GM18861 (cell line): Measurements from ENCODE around the gene CNGA2.

Source experiments
- ATAC-seq: cut with Tn5 transposase; IDR thresholded peaks from one replicate; pipeline ENCODE4 v1.9.1; 2021; ENCODE audit not compliant: unreplicated experiment

CNGA2 gene

DNA sequence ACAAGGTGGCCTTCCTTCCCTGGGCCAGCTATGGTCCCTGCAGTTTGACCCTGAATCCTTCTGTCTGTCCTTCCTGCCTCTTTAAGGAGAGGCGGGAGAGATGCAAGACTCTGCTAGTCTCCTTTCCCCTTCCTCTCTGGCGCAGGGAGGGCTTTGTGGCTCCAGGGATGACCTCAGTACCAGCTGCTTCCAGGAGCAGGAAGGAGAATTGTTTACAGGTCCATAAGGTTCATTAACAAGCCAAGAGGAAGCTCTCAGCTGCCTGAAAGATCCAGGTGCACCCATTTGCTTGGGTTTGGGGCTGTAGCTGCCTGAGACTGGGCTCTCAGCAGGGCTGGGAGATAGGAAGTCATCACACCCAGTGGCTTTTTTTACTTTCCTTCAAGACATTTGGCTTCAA lies 22.8 kb upstream of the CNGA2 start:
- ATAC-seq, result no peak

DNA sequence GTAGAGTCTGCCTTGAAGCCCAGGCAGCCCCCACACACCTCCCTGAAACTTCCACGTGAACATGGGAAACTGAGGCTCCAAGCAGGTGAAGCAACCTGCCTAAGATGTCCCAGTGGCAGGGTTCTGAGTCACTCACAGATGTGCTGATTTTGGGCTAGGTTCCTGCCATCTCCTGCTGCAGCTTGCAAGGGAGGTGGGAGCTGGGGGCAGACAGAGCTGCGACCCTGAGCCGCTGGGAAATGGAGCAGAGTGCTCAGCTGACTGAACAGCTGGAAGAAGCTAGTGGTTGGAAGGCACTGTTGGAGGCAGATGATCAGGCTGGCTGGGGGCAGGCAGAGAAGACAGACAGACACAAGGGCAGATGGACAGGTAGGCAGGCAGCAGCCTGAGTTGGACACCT lies 22.3 kb upstream of the CNGA2 start:
- no peak for ATAC-seq

- no peak for ATAC-seq
Measured at GRCh38 chrX:151713849-151714248, 20.7 kb upstream of the CNGA2 start.

- ATAC-seq, result no peak
Measured at GRCh38 chrX:151714362-151714761, 20.2 kb upstream of the CNGA2 start.

DNA sequence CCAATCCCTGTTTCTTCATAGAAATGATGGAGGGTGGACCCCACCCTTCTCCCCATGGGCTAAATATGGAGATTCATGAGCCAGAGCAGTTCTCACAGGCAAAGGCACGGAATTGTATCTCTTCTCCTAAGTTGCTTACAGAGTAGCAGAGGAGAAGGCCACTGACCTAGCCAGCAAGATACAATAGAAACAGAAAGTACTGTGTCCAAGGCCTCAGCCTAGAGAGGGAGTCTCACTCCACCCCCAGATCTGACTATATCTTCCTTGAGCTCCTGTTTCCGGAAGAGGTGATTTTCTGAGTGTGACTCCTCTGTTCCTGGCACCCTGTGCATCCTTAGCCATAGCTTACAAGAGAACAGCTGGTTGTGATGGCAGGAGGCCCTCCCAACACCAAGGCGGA lies 18.8 kb upstream of the CNGA2 start, which contains the start of gene FATE1:
FATE1 (plus strand) TSS at position 284 of the 400 bp plus-strand sequence; CDS start at position 369, 85 bp downstream.
- ATAC-seq, result no peak

GRCh38 chrX:151722241-151722846 lies 12.2 kb upstream of the CNGA2 start:
- ATAC-seq, result no peak

DNA sequence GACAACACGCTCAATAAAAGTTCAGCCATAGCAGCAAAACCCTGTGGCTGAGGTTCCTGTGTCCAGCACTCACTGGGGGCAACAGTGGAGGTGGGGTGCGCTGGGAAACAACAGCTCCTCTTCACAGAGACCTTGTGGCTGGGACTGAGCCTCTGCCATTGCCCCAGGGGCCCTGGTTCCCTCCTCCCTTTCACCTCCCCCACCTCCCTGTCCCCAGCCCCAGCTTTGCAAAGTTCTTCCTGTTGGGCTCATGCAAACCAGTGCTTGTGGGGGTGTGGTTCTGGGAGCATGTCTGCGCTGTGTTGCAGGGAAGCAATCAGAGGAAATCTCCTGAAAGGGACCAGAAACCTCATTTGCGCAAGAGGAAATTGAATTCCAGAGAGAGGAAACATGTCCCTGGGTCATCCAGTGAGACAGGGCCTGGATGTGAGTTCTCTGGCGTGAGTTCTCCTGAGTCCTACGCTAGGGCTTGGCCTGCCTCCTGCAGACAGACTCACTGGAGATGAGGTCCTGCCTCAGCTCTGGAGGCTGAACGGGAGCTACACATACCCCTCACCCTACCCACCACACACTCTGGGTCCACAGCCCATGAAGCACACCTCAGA lies 11.3 kb upstream of the CNGA2 start:
- no peak for ATAC-seq

DNA sequence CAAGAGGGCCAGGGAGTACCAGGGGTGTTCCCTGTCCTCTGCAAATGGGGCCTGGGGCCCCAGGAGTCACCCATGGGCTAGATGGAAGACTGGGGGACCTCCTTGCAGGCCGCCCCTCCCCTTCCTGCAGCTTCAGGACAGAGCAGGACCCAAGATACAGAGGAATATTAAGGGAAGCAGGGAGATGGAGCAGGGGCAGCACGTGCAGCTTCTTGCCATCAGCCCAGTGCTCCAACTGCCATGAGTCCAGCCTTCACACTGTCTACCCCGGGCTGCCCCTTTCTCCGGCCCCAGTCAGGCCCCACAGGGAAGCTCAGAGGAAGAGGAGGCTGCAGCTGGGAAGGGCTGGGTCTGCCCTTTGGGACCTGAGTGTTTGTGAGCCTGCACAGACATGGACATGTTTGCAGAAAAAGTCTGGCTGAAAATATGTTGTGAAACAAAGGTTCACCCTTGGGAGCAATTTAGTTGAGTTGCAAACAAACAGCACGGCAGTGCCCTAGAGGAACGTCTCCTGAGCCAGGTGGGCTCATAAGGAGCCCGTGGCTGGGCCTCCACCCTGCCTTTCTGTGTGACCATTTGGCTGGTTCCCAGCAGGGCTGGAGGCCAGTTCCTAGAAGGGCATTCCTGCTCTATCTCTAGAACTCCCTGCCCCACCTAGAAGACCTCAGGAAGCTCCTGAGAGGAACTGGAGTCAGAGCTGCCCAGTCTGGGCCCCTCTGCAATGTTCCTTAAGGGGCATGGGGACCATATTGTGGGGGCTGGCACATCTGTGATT lies 9.8 kb upstream of the CNGA2 start:
- ATAC-seq, result no peak

DNA sequence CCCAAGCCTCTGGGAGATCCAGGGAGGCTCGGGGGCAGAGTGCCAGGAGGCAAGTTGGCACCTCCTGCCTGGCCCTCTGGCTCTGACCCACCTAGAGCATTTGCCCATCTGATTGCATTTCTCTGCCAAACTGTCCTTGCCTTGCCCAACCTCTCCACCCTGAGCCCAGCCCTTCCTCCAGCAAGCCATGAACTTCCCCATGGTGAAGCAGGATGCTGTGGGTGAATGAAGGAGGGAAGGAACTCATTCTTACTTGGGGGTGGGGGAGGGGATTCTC lies 9.3 kb upstream of the CNGA2 start:
- ATAC-seq, result no peak

GRCh38 chrX:151726751-151727150 lies 7.8 kb upstream of the CNGA2 start:
- no peak for ATAC-seq

DNA sequence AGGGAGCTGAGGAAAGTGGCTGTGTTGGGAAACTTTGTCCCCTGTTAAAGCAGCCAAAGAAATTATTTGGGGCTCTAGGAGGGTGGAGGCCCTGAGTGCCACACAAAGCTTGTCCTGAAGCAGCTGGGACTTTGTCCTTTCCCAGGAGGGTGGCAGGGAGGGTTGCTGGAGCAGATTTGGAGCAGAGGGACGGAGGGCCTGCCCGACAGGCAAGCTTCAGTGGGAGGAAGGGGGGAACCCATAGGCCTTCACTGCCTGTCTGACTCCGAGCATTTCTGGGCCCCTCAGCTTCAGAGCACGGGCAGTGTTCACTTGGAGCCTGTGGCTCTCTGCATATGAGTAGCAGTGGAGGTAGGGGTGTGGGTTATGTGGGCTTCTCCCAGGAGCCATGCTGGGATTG lies 7.2 kb upstream of the CNGA2 start:
- ATAC-seq, result no peak

DNA sequence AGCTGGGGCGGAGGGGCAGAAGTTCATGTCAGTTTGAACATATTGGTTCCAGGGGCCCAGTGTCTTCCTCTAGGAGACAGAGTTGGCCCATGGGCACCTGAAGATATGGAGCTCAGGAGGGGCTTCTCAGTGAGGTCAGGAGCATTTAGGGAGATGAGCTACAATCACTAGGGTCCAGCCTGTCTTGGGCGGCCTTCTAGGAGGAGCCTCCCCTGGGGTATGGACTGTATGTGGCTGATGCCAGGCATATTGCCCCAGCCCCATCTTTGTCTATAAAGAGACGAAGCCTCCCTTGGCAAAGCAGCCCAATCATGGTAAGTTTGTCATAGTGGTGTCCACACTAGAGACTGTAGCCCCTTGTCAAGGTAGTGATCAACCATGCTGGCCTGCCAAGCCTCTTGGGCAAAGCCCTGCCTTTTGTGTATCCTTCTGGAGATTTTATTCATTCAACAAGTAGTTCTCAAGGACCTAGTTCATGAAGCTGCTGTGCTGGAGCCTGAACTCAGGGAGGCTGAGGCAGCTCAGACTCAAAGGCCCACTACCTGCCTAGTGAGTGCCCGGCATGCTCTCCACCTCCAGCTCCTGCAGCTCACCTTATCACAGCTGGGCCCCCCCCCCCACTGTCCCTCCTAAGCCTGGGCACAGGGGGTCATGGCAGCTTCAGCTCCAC lies 5.4 kb upstream of the CNGA2 start:
- ATAC-seq, result no peak

DNA sequence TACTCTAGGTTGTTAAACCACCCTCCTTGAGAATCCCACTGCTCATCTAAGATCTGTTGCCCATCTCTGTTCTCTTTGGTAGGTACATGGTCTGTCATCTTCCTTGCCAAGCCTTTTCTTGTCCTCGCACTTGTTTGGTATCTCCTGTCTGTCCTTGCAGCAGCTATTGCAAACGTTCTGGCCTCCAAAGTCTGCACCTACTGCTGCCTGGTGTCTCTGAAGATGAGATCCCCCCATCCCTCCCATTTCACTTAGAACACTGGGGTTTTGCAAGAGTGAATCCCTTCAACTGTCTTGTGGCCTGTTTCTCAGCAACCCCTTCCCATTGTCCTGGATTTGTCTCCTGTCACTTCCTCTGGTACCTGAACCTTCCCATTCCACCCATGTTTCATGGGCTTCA lies 673 bp downstream of the CNGA2 start:
- ATAC-seq, result no peak

- ATAC-seq, result no peak
Measured at GRCh38 chrX:151736685-151737084, 2.1 kb downstream of the CNGA2 start.

DNA sequence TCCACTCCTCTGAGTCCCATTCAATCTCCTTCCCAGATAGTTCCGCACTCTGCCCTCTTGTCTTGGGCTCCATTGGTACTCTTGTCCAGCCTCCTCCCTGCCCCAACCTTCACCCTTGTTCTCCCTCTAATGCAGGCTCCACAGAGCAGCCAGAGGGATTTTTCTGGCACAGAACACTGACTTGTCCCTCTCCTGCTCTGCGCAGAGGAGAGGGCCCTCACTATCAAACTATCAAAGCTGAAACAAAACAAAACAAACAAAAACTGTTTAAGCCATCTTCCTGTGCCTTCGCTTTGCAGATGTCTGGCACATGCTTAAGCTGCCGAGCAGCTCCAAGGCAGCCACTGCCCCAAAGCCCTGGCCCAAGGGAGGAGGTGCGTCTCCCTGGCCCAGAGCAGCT lies 2.9 kb downstream of the CNGA2 start:
- no peak for ATAC-seq

- no peak for ATAC-seq
Measured at GRCh38 chrX:151738751-151739150, 4.2 kb downstream of the CNGA2 start.

DNA sequence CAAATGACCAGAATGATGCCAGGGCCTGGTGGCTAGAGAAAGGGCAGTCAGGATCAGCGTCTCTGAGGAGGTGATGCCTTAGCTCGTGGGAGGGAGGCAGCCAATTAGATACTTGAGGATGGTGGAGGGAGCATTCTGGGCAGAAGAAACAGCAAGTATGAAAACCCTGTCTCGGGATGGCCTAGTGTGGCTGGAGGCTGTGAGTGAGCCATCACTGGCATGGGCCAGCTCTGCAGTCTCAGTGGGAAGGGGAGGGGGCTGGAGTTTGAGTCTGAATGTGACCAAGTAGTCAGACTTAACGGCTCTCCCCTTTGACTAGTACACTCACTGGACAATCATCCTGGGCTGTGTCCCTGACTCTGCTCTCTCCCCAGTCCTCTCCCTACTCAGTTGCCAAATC lies 7.1 kb downstream of the CNGA2 start:
- no peak for ATAC-seq

GRCh38 chrX:151742311-151742710 lies 7.8 kb downstream of the CNGA2 start:
- no peak for ATAC-seq

DNA sequence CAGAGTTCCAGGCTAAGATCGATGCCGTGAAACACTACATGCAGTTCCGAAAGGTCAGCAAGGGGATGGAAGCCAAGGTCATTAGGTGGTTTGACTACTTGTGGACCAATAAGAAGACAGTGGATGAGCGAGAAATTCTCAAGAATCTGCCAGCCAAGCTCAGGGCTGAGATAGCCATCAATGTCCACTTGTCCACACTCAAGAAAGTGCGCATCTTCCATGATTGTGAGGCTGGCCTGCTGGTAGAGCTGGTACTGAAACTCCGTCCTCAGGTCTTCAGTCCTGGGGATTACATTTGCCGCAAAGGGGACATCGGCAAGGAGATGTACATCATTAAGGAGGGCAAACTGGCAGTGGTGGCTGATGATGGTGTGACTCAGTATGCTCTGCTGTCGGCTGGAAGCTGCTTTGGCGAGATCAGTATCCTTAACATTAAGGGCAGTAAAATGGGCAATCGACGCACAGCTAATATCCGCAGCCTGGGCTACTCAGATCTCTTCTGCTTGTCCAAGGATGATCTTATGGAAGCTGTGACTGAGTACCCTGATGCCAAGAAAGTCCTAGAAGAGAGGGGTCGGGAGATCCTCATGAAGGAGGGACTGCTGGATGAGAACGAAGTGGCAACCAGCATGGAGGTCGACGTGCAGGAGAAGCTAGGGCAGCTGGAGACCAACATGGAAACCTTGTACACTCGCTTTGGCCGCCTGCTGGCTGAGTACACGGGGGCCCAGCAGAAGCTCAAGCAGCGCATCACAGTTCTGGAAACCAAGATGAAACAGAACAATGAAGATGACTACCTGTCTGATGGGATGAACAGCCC lies 9.3 kb downstream of the CNGA2 start:
- no peak for ATAC-seq

- no peak for ATAC-seq
Measured at GRCh38 chrX:151745651-151746050, 11.1 kb downstream of the CNGA2 start.

GRCh38 chrX:151746502-151746901 lies 12.0 kb downstream of the CNGA2 start:
- no peak for ATAC-seq
